MM.1S (cell line): ENCODE measurements around the gene CCM2L.

Source experiments
- DNase-seq: peaks from one replicate; pipeline ENCODE4 v3.0.0-alpha.2; 2015
- H2AFZ ChIP-seq: fragments of 300-600 bp; sonication (generic); 2 replicates; pipeline ENCODE4 v1.6.0; 2016; ENCODE audit warnings: antibody characterized with exemption, low read length
- H3F3A ChIP-seq: fragments of 300-600 bp; sonication (generic); 2 replicates; pipeline ENCODE4 v1.6.1; 2016; ENCODE audit warnings: mild to moderate bottlenecking, antibody characterized with exemption, low read length, moderate library complexity, mixed read lengths; ENCODE audit not compliant: insufficient read depth
- H3K27ac ChIP-seq: fragments of 300-600 bp; sonication (generic); 2 replicates; pipeline ENCODE4 v1.5.1; 2016; ENCODE audit warnings: mild to moderate bottlenecking, low read length
- H3K27me3 ChIP-seq: fragments of 300-600 bp; sonication (generic); replicated peaks from 2 replicates; pipeline ENCODE4 v1.6.0; 2016; ENCODE audit warnings: low read length; ENCODE audit not compliant: insufficient read depth
- H3K36me3 ChIP-seq: fragments of 300-600 bp; sonication (generic); replicated peaks from 2 replicates; pipeline ENCODE4 v1.6.1; 2016; ENCODE audit warnings: mild to moderate bottlenecking, low read length, mixed read lengths; ENCODE audit not compliant: insufficient read depth
- H3K4me1 ChIP-seq: fragments of 300-600 bp; sonication (generic); 2 replicates; pipeline ENCODE4 v1.6.1; 2016; ENCODE audit warnings: low read length, mixed read lengths
- H3K4me2 ChIP-seq: fragments of 300-600 bp; sonication (generic); 2 replicates; pipeline ENCODE4 v1.6.0; 2016; ENCODE audit warnings: low read depth, low read length
- H3K4me3 ChIP-seq: fragments of 300-600 bp; sonication (generic); 2 replicates; pipeline ENCODE4 v1.5.1; 2016; ENCODE audit warnings: low read length, mixed read lengths
- H3K79me2 ChIP-seq: fragments of 300-600 bp; sonication (generic); 2 replicates; pipeline ENCODE4 v1.6.1; 2016; ENCODE audit warnings: mixed run types, low read length, mixed read lengths
- H3K9ac ChIP-seq: fragments of 300-600 bp; sonication (generic); 2 replicates; pipeline ENCODE4 v1.6.1; 2016; ENCODE audit warnings: low read length, mixed read lengths
- H3K9me2 ChIP-seq: fragments of 300-600 bp; sonication (generic); replicated peaks from 2 replicates; pipeline ENCODE4 v1.6.1; 2016; ENCODE audit warnings: mild to moderate bottlenecking, low read length, mixed read lengths; ENCODE audit not compliant: insufficient read depth
- H3K9me3 ChIP-seq: fragments of 300-600 bp; sonication (generic); replicated peaks from 2 replicates; pipeline ENCODE4 v1.6.1; 2016; ENCODE audit warnings: mild to moderate bottlenecking, low read length, mixed read lengths; ENCODE audit not compliant: insufficient read depth
- H4K20me1 ChIP-seq: fragments of 300-600 bp; sonication (generic); 2 replicates; pipeline ENCODE4 v1.6.1; 2016; ENCODE audit warnings: mild to moderate bottlenecking, low read length, moderate library complexity, mixed read lengths; ENCODE audit not compliant: insufficient read depth
- EZH2 ChIP-seq: fragments of 300-600 bp; sonication (generic); optimal IDR thresholded peaks from 2 replicates; pipeline ENCODE3; 2017; ENCODE audit warnings: low read depth, mild to moderate bottlenecking, antibody characterized with exemption, low read length, mixed read lengths
- EZH2phosphoT487 ChIP-seq: fragments of 300-600 bp; sonication (generic); IDR thresholded peaks from 2 replicates; pipeline ENCODE4 v1.6.1; 2018; ENCODE audit warnings: antibody characterized with exemption, low read length
- TF ChIP-seq, protein P1 (sequence below): fragments of 300-600 bp; sonication (generic); IDR thresholded peaks from 2 replicates; pipeline ENCODE4 v1.5.1; 2016; ENCODE audit warnings: antibody characterized with exemption, low read length, mixed read lengths

The CCM2L gene

DNA sequence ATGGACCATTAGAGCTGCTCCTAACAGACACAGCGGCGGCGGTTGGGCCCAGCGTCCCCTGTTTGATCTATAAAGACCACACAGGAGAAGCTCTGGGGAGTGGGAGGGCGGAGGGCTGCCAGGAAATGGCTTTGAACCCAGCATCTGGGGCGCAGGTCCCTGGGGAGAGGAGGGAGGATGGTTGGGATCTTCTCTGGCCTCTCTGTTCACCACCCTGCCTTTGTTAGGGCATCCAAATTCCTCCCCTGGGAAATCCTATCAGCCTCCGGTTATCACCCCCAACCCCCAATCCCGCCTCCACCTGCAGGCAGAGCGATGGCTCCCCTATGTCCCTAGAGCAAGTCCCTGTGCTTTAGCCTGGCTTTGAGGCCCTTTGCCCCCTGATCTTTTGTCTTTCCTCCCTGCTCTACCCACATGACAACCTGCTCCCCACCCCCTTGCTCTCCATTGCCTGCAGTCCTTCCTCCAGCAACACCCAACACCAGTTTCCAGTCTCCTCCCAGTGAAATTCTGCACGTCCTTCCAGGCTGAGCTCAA, 35.2 kb upstream of the CCM2L start:
- H3K4me2 ChIP-seq = no peak overlapping the region
- H2AFZ ChIP-seq = no peak overlapping the region
- no peaks in the 10 kb centered on the region for H3K36me3 ChIP-seq
- no peak overlapping the region for H3K27ac ChIP-seq
- H3K9me3 ChIP-seq = no peaks in the 10 kb centered on the region
- H3K4me3 ChIP-seq = no peak overlapping the region
- no peak for TF ChIP-seq EZH2
- TF ChIP-seq, protein P1, sequence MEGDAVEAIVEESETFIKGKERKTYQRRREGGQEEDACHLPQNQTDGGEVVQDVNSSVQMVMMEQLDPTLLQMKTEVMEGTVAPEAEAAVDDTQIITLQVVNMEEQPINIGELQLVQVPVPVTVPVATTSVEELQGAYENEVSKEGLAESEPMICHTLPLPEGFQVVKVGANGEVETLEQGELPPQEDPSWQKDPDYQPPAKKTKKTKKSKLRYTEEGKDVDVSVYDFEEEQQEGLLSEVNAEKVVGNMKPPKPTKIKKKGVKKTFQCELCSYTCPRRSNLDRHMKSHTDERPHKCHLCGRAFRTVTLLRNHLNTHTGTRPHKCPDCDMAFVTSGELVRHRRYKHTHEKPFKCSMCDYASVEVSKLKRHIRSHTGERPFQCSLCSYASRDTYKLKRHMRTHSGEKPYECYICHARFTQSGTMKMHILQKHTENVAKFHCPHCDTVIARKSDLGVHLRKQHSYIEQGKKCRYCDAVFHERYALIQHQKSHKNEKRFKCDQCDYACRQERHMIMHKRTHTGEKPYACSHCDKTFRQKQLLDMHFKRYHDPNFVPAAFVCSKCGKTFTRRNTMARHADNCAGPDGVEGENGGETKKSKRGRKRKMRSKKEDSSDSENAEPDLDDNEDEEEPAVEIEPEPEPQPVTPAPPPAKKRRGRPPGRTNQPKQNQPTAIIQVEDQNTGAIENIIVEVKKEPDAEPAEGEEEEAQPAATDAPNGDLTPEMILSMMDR = no peak
- no peak for TF ChIP-seq EZH2phosphoT487
- peaks cover 77% of the 10 kb centered on the region for H3K27me3 ChIP-seq
- DNase-seq = no peak
- H3K4me1 ChIP-seq = no peaks in the 10 kb centered on the region
- no peaks in the 10 kb centered on the region for H3K79me2 ChIP-seq
- H3K9me2 ChIP-seq = no peaks in the 10 kb centered on the region
- no peak overlapping the region for H3K9ac ChIP-seq
- no peaks in the 10 kb centered on the region for H4K20me1 ChIP-seq
- H3F3A ChIP-seq = no peaks in the 10 kb centered on the region

DNA sequence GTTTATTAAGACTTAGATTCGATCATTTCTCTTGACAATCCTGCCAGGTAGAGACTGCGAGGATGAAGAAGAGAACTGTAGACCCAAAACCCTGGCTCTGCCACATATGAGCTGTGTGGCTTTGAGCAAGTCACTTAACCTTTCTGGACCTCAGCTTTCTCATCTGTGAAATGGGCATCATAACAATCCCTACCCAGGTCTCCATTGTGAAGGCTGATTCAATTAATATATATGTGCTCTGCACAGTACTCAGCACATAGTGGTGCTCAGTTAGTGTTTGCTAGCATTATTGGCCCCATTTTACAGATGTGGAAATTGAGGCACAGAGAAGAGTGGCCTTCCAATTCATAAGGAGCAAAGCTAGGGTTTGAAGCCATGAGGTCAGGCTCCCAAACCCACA, 34.4 kb upstream of the CCM2L start:
- H3K4me3 ChIP-seq = no peak overlapping the region
- H3K79me2 ChIP-seq = no peaks in the 10 kb centered on the region
- no peak overlapping the region for H3K4me2 ChIP-seq
- H4K20me1 ChIP-seq = no peaks in the 10 kb centered on the region
- H3K9me3 ChIP-seq = no peaks in the 10 kb centered on the region
- no peaks in the 10 kb centered on the region for H3K4me1 ChIP-seq
- H2AFZ ChIP-seq = no peak overlapping the region
- DNase-seq = no peak
- H3K36me3 ChIP-seq = no peaks in the 10 kb centered on the region
- H3F3A ChIP-seq = no peaks in the 10 kb centered on the region
- no peak overlapping the region for H3K27ac ChIP-seq
- H3K27me3 ChIP-seq = peaks cover 77% of the 10 kb centered on the region
- no peak overlapping the region for H3K9ac ChIP-seq
- TF ChIP-seq, protein P1 = no peak
- no peak for TF ChIP-seq EZH2
- TF ChIP-seq EZH2phosphoT487 = no peak
- H3K9me2 ChIP-seq = no peaks in the 10 kb centered on the region

DNA sequence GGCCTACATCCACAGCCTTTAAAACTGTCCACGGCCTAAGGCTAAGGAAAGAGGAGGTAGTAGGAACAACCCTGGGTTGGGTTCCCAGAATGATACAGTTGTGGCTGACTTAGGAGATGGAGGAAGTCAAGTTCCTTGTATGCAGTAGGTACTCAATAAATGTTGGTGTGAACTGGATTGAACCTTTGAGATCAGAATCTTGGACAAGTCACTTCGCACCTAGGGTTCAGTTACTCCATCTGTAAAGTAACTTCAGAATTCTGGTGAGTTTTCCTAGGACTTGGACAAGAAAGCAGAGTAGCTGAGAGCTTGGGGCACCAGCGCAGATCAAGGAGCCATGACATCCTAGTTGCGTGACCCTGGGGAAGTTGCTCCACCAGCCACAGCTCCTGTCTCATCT, 33.2 kb upstream of the CCM2L start:
- Histone ChIP-seq H3K4me1 (no peaks in the 10 kb centered on the region), H3K4me3 (no peak overlapping the region), H3K27me3 (peaks cover 65% of the 10 kb centered on the region), H3K9me2 (no peaks in the 10 kb centered on the region), H3F3A (no peaks in the 10 kb centered on the region), H3K4me2 (no peak overlapping the region), H3K9me3 (no peaks in the 10 kb centered on the region), H3K79me2 (no peaks in the 10 kb centered on the region), H4K20me1 (no peaks in the 10 kb centered on the region), H3K9ac (no peak overlapping the region), H2AFZ (no peak overlapping the region), H3K27ac (no peak overlapping the region), H3K36me3 (no peaks in the 10 kb centered on the region)
- TF ChIP-seq, protein P1 = no peak
- no peak for TF ChIP-seq EZH2phosphoT487
- DNase-seq = no peak
